Activated CD4-positive, alpha-beta T cell treated with anti-CD3 and anti-CD28 coated beads, Interleukin-2, amount 10 ng/mL, durations not matched to agents 7 days and 5 days (primary cell): ENCODE results near the gene ZNF275. TPM values are rescaled to one million over a fixed set of nuclear protein-coding genes. Genes with fewer than 3 reads are reported as not detected.
A peak's percentile ranks its signal among the peaks of the same experiment; 100 is the strongest.

Experiments
- CTCF ChIA-PET: fragments of 350-600 bp; sonication (Branson Sonifier 250); formaldehyde crosslinking; loops from one replicate; lab custom pipeline; 2021; ENCODE audit warnings: antibody characterized with exemption; lab: Charles Lee
- POLR2A ChIA-PET: fragments of 350-600 bp; sonication (Branson Sonifier 250); formaldehyde crosslinking; loops from one replicate; lab custom pipeline; 2021; ENCODE audit warnings: antibody characterized with exemption; lab: Charles Lee
- DNase-seq: peaks from one replicate; pipeline ENCODE4 v3.0.0-alpha.2; 2020
- H3K27ac Mint-ChIP-seq: one replicate; pipeline ENCODE4 v1.8.0; 2021; ENCODE audit warnings: mild to moderate bottlenecking, moderate library complexity, mixed read lengths
- H3K27me3 Mint-ChIP-seq: one replicate; pipeline ENCODE4 v1.8.0; 2021; ENCODE audit warnings: mixed read lengths
- H3K36me3 Mint-ChIP-seq: one replicate; pipeline ENCODE4 v1.8.0; 2021; ENCODE audit warnings: low read depth, mixed read lengths
- H3K4me1 Mint-ChIP-seq: one replicate; pipeline ENCODE4 v1.8.0; 2021; ENCODE audit warnings: mixed read lengths
- H3K4me3 Mint-ChIP-seq: one replicate; pipeline ENCODE4 v1.8.0; 2021; ENCODE audit warnings: mild to moderate bottlenecking, moderate library complexity, mixed read lengths
- H3K9me3 Mint-ChIP-seq: one replicate; pipeline ENCODE4 v1.8.0; 2021; ENCODE audit warnings: mixed read lengths
- total RNA-seq, 2 experiments: library from RNA; stranded (reverse); gene quantifications; one replicate each; pipeline ENCODE4 v1.2.3, GENCODE V29; 2021

The ZNF275 gene
- total RNA-seq, 2 experiments from 2014 or later: 17.4 to 20.2 TPM

GRCh38 chrX:153327561-153327960 is 6.4 kb upstream of the ZNF275 start:
- ChIA-PET POLR2A (no interaction called here), CTCF (no interaction called here)
- no peak for DNase-seq
- Mint-ChIP-seq H3K36me3 (no peaks in the 10 kb centered on the region), H3K27me3 (peaks cover 39% of the 10 kb centered on the region), H3K4me1 (no peaks in the 10 kb centered on the region), H3K27ac (no peak overlapping the region), H3K4me3 (no peak overlapping the region), H3K9me3 (no peaks in the 10 kb centered on the region)

- CTCF ChIA-PET: no interaction called here
- H3K27me3 Mint-ChIP-seq: peaks cover 7% of the 10 kb centered on the region
- peaks cover 21% of the 10 kb centered on the region for H3K36me3 Mint-ChIP-seq
- H3K4me1 Mint-ChIP-seq: peaks cover 40% of the 10 kb centered on the region
- H3K9me3 Mint-ChIP-seq: no peaks in the 10 kb centered on the region
- POLR2A ChIA-PET: no interaction called here
- no peak overlapping the region for H3K27ac Mint-ChIP-seq
- H3K4me3 Mint-ChIP-seq: peak overlapping the region; percentile 77
- no peak for DNase-seq
These were observed 687 bp upstream of the ZNF275 start for GRCh38 chrX:153333266-153333665.

DNA sequence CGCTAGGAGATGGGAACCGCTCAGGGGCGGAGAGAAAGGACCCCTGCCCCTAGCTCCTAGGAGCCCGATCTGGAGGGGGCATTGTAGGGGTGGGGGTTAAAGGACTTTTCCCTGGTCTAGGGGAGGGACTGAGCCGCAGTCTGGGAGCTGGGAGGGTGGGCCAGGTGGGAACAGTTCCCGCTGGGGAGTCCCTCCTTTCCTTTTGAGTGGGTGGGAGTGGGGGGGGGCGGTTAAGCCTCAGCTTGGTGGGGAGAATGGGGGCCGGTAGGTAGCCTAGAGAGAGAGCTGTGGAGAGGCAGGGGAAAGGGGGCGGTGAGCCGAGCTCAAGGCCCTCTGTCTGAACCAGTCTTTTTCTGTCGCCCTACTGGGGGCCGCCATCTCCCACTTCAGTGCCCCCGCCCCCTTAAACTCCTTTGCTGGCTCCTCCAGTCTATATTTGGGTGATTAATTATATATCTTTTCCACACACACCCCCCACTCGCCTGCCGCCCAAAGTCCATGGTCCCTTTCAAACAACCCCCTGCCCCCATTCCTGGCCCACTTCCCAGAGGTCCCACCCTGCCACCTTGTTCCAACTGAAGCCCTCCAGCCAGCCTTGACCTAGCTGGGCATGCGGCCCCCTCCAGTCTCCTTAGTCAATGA is 822 bp downstream of the ZNF275 start:
- Mint-ChIP-seq H3K9me3 (peaks cover 2% of the 10 kb centered on the region), H3K27ac (peak overlapping the region; percentile 91), H3K27me3 (no peaks in the 10 kb centered on the region), H3K4me3 (peak overlapping the region; percentile 80), H3K4me1 (peaks cover 53% of the 10 kb centered on the region), H3K36me3 (peaks cover 34% of the 10 kb centered on the region)
- POLR2A ChIA-PET: no interaction called here
- CTCF ChIA-PET: interaction anchor here (1.1 kb wide), 1 partner anchor 11 kb away, joined by 3 read pairs; no protein-coding TSS in a partner anchor
- no peak for DNase-seq

DNA sequence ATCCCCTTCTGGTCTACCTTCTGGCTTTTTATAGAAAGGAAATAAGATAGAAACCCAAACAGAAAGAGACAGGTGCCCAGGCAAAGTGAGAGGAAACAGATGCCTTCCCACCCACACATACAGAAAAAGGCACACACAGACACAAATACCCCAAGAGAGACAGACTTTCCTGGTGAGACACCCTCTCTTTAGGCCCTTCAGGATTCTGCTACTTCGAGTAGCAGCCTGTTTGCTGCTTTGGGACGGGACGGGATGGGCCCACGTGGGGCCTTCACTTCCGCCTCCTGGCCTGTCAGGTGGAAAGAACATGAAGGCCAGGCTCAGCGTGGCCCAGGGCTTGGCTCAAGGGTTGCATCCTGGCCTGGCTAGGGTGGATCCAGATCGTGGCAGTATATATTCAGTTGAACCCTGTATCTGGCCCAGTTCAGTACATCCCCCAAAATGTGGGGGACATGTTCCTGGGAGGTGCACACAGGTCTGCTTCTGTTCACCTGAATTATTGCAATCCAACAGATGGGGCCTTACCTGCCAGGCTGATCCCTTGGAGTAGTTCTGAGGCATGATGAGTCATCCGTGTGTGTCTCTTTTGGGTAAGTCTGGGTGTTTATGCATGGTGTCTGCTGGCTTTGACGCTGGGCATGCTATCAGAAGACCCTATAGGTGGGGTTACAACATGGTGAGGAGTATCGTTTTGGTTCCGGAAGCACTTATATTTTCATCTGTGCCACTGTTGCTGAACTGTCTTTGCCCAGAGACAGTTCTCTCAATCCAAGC is 2.4 kb downstream of the ZNF275 start:
- ChIA-PET POLR2A (no interaction called here), CTCF (no interaction called here)
- no peak for DNase-seq
- H3K4me1 Mint-ChIP-seq: peaks cover 66% of the 10 kb centered on the region
- H3K27me3 Mint-ChIP-seq: no peaks in the 10 kb centered on the region
- H3K36me3 Mint-ChIP-seq: peaks cover 50% of the 10 kb centered on the region
- peaks cover 2% of the 10 kb centered on the region for H3K9me3 Mint-ChIP-seq
- H3K27ac Mint-ChIP-seq: peak overlapping the region; percentile 82
- H3K4me3 Mint-ChIP-seq: peak overlapping the region; percentile 80

- Mint-ChIP-seq H3K36me3 (peaks cover 56% of the 10 kb centered on the region), H3K4me1 (peaks cover 72% of the 10 kb centered on the region), H3K4me3 (no peak overlapping the region), H3K27me3 (no peaks in the 10 kb centered on the region), H3K27ac (no peak overlapping the region), H3K9me3 (peaks cover 9% of the 10 kb centered on the region)
- POLR2A ChIA-PET: no interaction called here
- CTCF ChIA-PET: no interaction called here
- no peak for DNase-seq
These were observed 3.0 kb downstream of the ZNF275 start for GRCh38 chrX:153336988-153337387.

DNA sequence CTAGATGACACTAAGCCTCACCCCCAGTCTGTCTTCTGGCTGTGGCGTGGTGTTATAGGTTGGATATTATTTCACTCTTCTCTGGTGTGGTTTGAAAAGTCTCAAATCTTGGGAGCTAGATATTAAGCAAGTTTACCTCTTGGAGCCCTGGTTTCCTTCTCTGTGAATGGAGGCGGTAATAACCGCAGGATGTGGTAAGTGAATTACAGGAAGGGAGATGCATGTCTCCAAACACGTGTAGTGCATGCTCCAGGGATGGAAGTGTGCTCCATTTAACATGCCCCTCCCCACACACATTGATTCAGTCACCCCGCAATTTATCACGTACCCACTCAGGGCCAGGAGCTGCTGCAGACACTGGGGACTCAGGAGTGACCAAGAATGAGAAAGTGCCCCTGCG is 4.9 kb downstream of the ZNF275 start:
- POLR2A ChIA-PET: no interaction called here
- peaks cover 73% of the 10 kb centered on the region for H3K36me3 Mint-ChIP-seq
- H3K27me3 Mint-ChIP-seq: no peaks in the 10 kb centered on the region
- no peak for DNase-seq
- H3K9me3 Mint-ChIP-seq: peaks cover 12% of the 10 kb centered on the region
- CTCF ChIA-PET: interaction anchor here (1.8 kb wide), 1 partner anchor 397 kb away, joined by 6 read pairs; no protein-coding TSS in a partner anchor
- no peak overlapping the region for H3K4me3 Mint-ChIP-seq
- peaks cover 85% of the 10 kb centered on the region for H3K4me1 Mint-ChIP-seq
- peak overlapping the region; percentile 71 for H3K27ac Mint-ChIP-seq

DNA sequence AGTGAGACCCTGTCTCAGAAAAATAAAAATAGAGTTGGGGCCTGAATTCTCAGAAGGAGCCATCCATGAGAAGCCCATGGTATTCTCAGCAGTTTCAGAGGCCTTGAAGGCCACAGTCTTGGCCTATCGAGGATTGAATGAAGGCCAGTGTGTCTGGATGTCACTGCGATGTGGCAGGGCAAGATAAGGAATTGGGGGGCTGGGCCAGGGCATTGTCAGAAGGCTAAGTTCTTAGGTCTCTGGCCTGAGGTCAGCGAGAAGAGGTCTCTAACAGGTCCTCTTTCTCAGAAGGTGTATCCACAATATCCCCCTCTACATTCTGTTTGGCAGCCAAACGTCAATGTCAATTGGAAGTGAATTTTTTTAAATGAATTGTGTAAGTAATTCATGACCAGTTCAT is 5.7 kb downstream of the ZNF275 start:
- DNase-seq: no peak
- POLR2A ChIA-PET: no interaction called here
- Mint-ChIP-seq H3K27me3 (no peaks in the 10 kb centered on the region), H3K36me3 (peaks cover 80% of the 10 kb centered on the region), H3K4me3 (no peak overlapping the region), H3K9me3 (peaks cover 12% of the 10 kb centered on the region), H3K27ac (peak overlapping the region; percentile 66), H3K4me1 (peaks cover 94% of the 10 kb centered on the region)
- CTCF ChIA-PET: no interaction called here

DNA sequence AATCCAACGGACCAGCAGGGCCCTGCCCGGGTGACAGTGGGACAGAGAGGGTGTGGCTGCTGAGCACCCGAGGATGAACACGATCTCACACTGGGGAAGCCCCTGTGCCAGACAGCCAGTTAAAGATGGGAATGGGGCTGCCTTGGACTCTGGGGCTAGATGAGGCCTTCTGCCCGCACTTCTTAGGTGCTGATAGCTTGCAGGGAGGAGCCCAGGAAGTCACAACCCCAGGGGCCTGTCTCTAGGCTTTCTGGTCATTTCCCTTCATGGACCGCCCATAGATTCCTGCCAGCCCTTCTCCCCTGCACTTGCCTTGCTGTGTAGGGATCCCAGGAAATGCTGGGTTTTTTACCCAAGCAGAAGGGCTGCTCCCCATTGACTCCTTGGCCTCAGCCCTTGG is 6.2 kb downstream of the ZNF275 start:
- H3K36me3 Mint-ChIP-seq: peaks cover 82% of the 10 kb centered on the region
- H3K9me3 Mint-ChIP-seq: peaks cover 12% of the 10 kb centered on the region
- ChIA-PET CTCF (no interaction called here), POLR2A (no interaction called here)
- no peak overlapping the region for H3K4me3 Mint-ChIP-seq
- H3K27ac Mint-ChIP-seq: no peak overlapping the region
- DNase-seq: no peak
- H3K4me1 Mint-ChIP-seq: peaks cover 95% of the 10 kb centered on the region
- H3K27me3 Mint-ChIP-seq: no peaks in the 10 kb centered on the region

DNA sequence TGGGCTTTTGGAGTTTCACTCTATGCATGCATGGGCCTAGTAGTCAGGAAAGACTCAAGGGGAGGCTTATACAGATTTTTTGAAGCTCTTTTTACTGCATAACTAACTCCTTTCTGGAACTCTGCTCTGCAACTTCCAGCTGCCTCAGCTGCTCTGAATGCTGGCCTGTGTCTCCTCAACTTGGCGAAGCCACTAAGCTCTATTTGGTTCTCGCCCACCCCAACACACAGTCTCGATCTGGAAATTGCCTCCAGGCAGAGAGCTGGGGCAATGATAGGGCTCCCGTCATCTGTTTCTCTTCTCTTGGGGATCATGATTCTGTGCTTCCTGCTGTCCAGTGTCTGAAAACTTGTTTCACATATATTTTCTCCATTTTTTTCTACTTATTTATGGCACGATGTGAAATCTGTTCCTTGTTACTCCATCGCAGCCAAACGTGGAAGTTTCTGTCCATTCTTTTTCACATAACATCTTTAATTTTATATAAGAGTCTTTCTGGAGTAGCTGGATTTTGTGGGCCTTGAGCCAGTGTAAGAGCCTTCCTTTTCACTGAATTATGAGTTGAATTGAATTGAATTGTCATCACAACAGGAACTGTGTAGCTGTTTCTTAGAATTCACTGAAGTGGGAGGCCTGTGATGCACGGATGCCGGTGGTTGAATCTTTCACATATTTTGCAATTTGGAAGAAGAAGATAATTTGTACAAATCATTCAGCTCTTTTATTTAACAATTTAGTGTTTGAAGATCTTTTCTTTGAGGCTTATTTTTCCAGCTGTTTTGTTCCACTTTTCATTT is 9.0 kb downstream of the ZNF275 start:
- peak overlapping the region; percentile 90 for H3K27ac Mint-ChIP-seq
- peaks cover 12% of the 10 kb centered on the region for H3K9me3 Mint-ChIP-seq
- H3K36me3 Mint-ChIP-seq: peaks cover 74% of the 10 kb centered on the region
- peak; percentile 14 for DNase-seq
- H3K4me1 Mint-ChIP-seq: peaks cover 66% of the 10 kb centered on the region
- no peaks in the 10 kb centered on the region for H3K27me3 Mint-ChIP-seq
- CTCF ChIA-PET: interaction anchor here (1.2 kb wide), 1 partner anchor 9 kb away, joined by 3 read pairs; no protein-coding TSS in a partner anchor
- peak overlapping the region; percentile 53 for H3K4me3 Mint-ChIP-seq
- POLR2A ChIA-PET: no interaction called here

DNA sequence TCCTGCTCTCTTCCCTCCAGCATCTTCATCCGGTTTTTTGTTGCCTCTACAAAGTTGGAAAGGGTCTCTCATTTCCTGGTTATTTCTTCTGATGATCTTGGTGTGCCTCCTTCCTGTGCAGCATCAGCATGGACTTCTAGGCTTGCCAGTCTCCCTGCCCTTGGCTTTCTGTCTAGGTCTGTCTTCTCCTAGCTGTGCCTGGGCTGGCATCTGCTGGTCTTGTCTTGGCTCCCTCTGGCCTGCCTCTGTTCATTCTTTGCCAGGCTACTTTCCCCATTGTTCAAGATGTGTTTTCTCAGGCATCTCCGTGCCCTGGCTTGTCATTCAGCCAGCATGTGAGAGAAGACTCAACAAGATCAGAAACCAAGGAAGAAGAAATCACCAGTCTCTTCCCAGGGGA is 9.7 kb downstream of the ZNF275 start:
- ChIA-PET POLR2A (no interaction called here), CTCF (no interaction called here)
- Mint-ChIP-seq H3K36me3 (peaks cover 70% of the 10 kb centered on the region), H3K27me3 (no peaks in the 10 kb centered on the region), H3K27ac (peak overlapping the region; percentile 90), H3K9me3 (peaks cover 12% of the 10 kb centered on the region), H3K4me3 (peak overlapping the region; percentile 53), H3K4me1 (peaks cover 59% of the 10 kb centered on the region)
- DNase-seq: no peak

GRCh38 chrX:153347530-153347929 is 13.6 kb downstream of the ZNF275 start:
- Mint-ChIP-seq H3K27me3 (no peaks in the 10 kb centered on the region), H3K4me1 (peaks cover 27% of the 10 kb centered on the region), H3K36me3 (peaks cover 50% of the 10 kb centered on the region), H3K9me3 (no peaks in the 10 kb centered on the region), H3K4me3 (no peak overlapping the region), H3K27ac (no peak overlapping the region)
- no peak for DNase-seq
- ChIA-PET POLR2A (no interaction called here), CTCF (interaction anchor here (1.0 kb wide), 1 partner anchor 14 kb away, joined by 3 read pairs; no protein-coding TSS in a partner anchor)

DNA sequence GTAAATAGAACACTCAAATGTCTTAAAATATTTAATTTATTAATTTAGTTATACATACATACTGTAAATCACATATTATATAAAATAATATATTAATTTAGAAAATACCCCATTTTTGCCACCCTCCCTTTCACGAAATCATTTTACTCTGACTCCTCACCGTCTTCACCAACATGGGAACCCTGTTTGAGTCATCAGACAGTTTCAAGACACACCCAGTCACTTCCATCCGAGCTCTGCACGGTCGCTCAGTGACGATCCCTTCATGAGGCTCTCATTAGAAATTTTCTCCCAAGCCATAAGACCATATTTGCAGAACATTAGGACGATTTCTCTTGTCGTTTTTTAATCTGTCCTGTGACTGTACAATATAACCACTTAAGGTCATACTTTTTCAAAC is 14.5 kb downstream of the ZNF275 start:
- no peak overlapping the region for H3K4me3 Mint-ChIP-seq
- POLR2A ChIA-PET: no interaction called here
- H3K27me3 Mint-ChIP-seq: no peaks in the 10 kb centered on the region
- DNase-seq: no peak
- peaks cover 18% of the 10 kb centered on the region for H3K4me1 Mint-ChIP-seq
- H3K36me3 Mint-ChIP-seq: peaks cover 42% of the 10 kb centered on the region
- H3K9me3 Mint-ChIP-seq: no peaks in the 10 kb centered on the region
- CTCF ChIA-PET: interaction anchor here (1.0 kb wide), 1 partner anchor 13 kb away, joined by 3 read pairs; no protein-coding TSS in a partner anchor
- H3K27ac Mint-ChIP-seq: no peak overlapping the region
